H1 (cell line): ENCODE measurements around the gene GRIA2. TPM values are rescaled to one million over a fixed set of nuclear protein-coding genes. Genes with fewer than 3 reads are reported as not detected.

Experiments used
- CTCF ChIA-PET: fragments of 300-600 bp; sonication (Branson Sonifier 250); formaldehyde crosslinking; loops from one replicate; lab custom pipeline; 2021; ENCODE audit not compliant: partially characterized antibody; lab: Charles Lee
- POLR2A ChIA-PET: fragments of 300-600 bp; sonication (Branson Sonifier 250); formaldehyde crosslinking; loops from one replicate; lab custom pipeline; 2021; ENCODE audit warnings: inconsistent platforms; ENCODE audit not compliant: partially characterized antibody; lab: Charles Lee
- DNase-seq, 2 experiments: peaks; one replicate each; pipeline versions ENCODE4 v3.0.0 to v3.0.0-alpha.2; 2010 to 2022; ENCODE audit warnings: low spot score in 2 of 2, low read depth in 1 of 2, mixed read lengths in 1 of 2
- FAIRE-seq: peaks from 2 replicates; lab custom pipeline; 2011; peaks lifted over from hg19 to GRCh38; lab: Jason Lieb, UNC
- H2AFZ ChIP-seq: 2 replicates; pipeline ENCODE4 v1.8.1; 2012; ENCODE audit warnings: low read length, inconsistent platforms
- H2AK5ac ChIP-seq: 2 replicates; pipeline ENCODE4 v1.6.1; 2013; ENCODE audit warnings: low read depth, low read length
- H2BK120ac ChIP-seq: replicated peaks from 2 replicates; pipeline ENCODE3; 2013; ENCODE audit warnings: low read depth, low read length, inconsistent platforms
- H2BK12ac ChIP-seq: 2 replicates; pipeline ENCODE4 v1.6.1; 2013; ENCODE audit warnings: low read depth, low read length
- H2BK15ac ChIP-seq: 2 replicates; pipeline ENCODE4 v1.6.1; 2013; ENCODE audit warnings: low read length
- H2BK20ac ChIP-seq: 2 replicates; pipeline ENCODE4 v1.6.1; 2013; ENCODE audit warnings: low read length
- H2BK5ac ChIP-seq: 2 replicates; pipeline ENCODE4 v1.6.1; 2013; ENCODE audit warnings: low read depth, low read length
- H3K14ac ChIP-seq: 2 replicates; pipeline ENCODE4 v1.6.1; 2013; ENCODE audit warnings: inconsistent platforms; ENCODE audit not compliant: insufficient read length
- H3K18ac ChIP-seq: 2 replicates; pipeline ENCODE4 v1.6.1; 2013; ENCODE audit warnings: low read length; ENCODE audit errors: extremely low read depth
- H3K23ac ChIP-seq: 2 replicates; pipeline ENCODE4 v1.6.1; 2013; ENCODE audit warnings: inconsistent platforms; ENCODE audit not compliant: insufficient read length
- H3K23me2 ChIP-seq: 2 replicates; pipeline ENCODE4 v1.6.1; 2013; ENCODE audit warnings: low read depth, low read length
- H3K27ac ChIP-seq: 2 replicates; pipeline ENCODE4 v1.6.1; 2011; ENCODE audit warnings: low read depth, low read length, inconsistent platforms
- H3K27me3 ChIP-seq, 4 experiments: replicated peaks in 1 of 4; 1 replicate in 1 of 4; 2 replicates in 3 of 4; pipeline versions ENCODE4 v1.6.1 to v1.8.1; 2011 to 2013; ENCODE audit warnings: low read length in 3 of 4, mild to moderate bottlenecking in 3 of 4, inconsistent platforms in 2 of 4, mixed read lengths in 2 of 4, moderate library complexity in 1 of 4; ENCODE audit not compliant: control insufficient read depth in 3 of 4, insufficient read depth in 3 of 4; ENCODE audit errors: extremely low read depth in 1 of 4
- H3K36me3 ChIP-seq, 4 experiments: 2 replicates each; pipeline versions ENCODE4 v1.6.1 to v1.8.1; 2011 to 2013; ENCODE audit warnings: mild to moderate bottlenecking in 4 of 4, low read length in 3 of 4, moderate library complexity in 2 of 4, control low read depth in 1 of 4, inconsistent platforms in 1 of 4; ENCODE audit not compliant: insufficient read depth in 4 of 4, control insufficient read depth in 2 of 4
- H3K4ac ChIP-seq: replicated peaks from 2 replicates; pipeline ENCODE3; 2013; ENCODE audit warnings: low read length, low read depth, mixed read lengths, inconsistent platforms; ENCODE audit not compliant: insufficient read length
- H3K4me1 ChIP-seq, 4 experiments: replicated peaks in 1 of 4; 1 replicate in 1 of 4; 2 replicates in 3 of 4; pipeline versions ENCODE4 v1.6.1 to v1.8.1; 2011 to 2013; ENCODE audit warnings: low read length in 3 of 4, inconsistent platforms in 2 of 4, mixed read lengths in 1 of 4; ENCODE audit not compliant: insufficient read depth in 4 of 4, control insufficient read depth in 3 of 4
- H3K4me2 ChIP-seq, 2 experiments: 2 replicates each; pipeline versions ENCODE4 v1.6.1 to v1.8.1; 2011 to 2013; ENCODE audit warnings: low read depth in 2 of 2, low read length in 2 of 2, control low read depth in 1 of 2, inconsistent platforms in 1 of 2, mild to moderate bottlenecking in 1 of 2; ENCODE audit not compliant: insufficient read depth in 1 of 2
- H3K4me3 ChIP-seq, 4 experiments: fragments of 200-600, 300-600 bp in 1 of 4; sonication (generic), shearing (Covaris generic), sonication (Bioruptor Twin) in 1 of 4; 2 replicates each; pipeline versions ENCODE4 v1.5.1 to v1.8.1; 2011 to 2016; ENCODE audit warnings: low read length in 4 of 4, low read depth in 3 of 4, control low read depth in 2 of 4, inconsistent platforms in 2 of 4, mild to moderate bottlenecking in 2 of 4, mixed read lengths in 1 of 4, moderate library complexity in 1 of 4; ENCODE audit not compliant: insufficient read depth in 2 of 4; ENCODE audit errors: extremely low read depth in 1 of 4
- H3K56ac ChIP-seq: replicated peaks from 2 replicates; pipeline ENCODE3; 2013; ENCODE audit warnings: low read depth, mild to moderate bottlenecking, mixed read lengths, low read length, inconsistent platforms; ENCODE audit not compliant: insufficient read length
- H3K79me1 ChIP-seq: 2 replicates; pipeline ENCODE4 v1.6.1; 2013; ENCODE audit warnings: low read depth, low read length, control low read depth
- H3K79me2 ChIP-seq, 2 experiments: 2 replicates each; pipeline versions ENCODE4 v1.6.1 to v1.8.1; 2012 to 2013; ENCODE audit warnings: low read length in 2 of 2, mild to moderate bottlenecking in 2 of 2, inconsistent platforms in 1 of 2; ENCODE audit not compliant: insufficient read depth in 2 of 2, control insufficient read depth in 1 of 2
- H3K9ac ChIP-seq, 4 experiments: replicated peaks in 1 of 4; 1 replicate in 1 of 4; 2 replicates in 3 of 4; pipeline versions ENCODE4 v1.6.1 to v1.8.1; 2011 to 2013; ENCODE audit warnings: low read depth in 3 of 4, low read length in 3 of 4, control low read depth in 2 of 4, mild to moderate bottlenecking in 2 of 4, moderate library complexity in 2 of 4, inconsistent platforms in 1 of 4; ENCODE audit errors: extremely low read depth in 1 of 4
- H3K9me3 ChIP-seq, 2 experiments: 2 replicates each; pipeline versions ENCODE4 v1.6.1 to v1.8.1; 2012 to 2013; ENCODE audit warnings: mild to moderate bottlenecking in 2 of 2, moderate library complexity in 2 of 2, control low read depth in 1 of 2, inconsistent platforms in 1 of 2, low read depth in 1 of 2, low read length in 1 of 2, mixed read lengths in 1 of 2; ENCODE audit not compliant: insufficient read depth in 2 of 2
- H4K20me1 ChIP-seq, 2 experiments: replicated peaks in 1 of 2; 2 replicates each; pipeline versions ENCODE3 to v1.8.1; 2011 to 2013; ENCODE audit warnings: inconsistent platforms in 2 of 2, low read length in 2 of 2, mild to moderate bottlenecking in 1 of 2; ENCODE audit not compliant: insufficient read depth in 2 of 2, control insufficient read depth in 1 of 2
- H4K5ac ChIP-seq: 2 replicates; pipeline ENCODE4 v1.6.1; 2013; ENCODE audit warnings: low read length, low read depth, mixed read lengths, inconsistent platforms; ENCODE audit not compliant: insufficient read length
- H4K8ac ChIP-seq: 2 replicates; pipeline ENCODE4 v1.8.0; 2013; ENCODE audit warnings: mild to moderate bottlenecking, moderate library complexity, low read length, inconsistent platforms; ENCODE audit not compliant: insufficient read depth; ENCODE audit errors: extremely low read depth
- H4K91ac ChIP-seq: replicated peaks from 2 replicates; pipeline ENCODE3; 2013; ENCODE audit warnings: low read length, mixed read lengths, inconsistent platforms; ENCODE audit not compliant: insufficient read length
- CHD7 ChIP-seq: fragments of 300-600 bp; sonication (generic); IDR thresholded peaks from 2 replicates; pipeline ENCODE4 v1.7.1; 2012; ENCODE audit warnings: low read length, moderate library complexity, mild to moderate bottlenecking, inconsistent platforms; ENCODE audit not compliant: insufficient replicate concordance
- MAFK ChIP-seq: IDR thresholded peaks from 2 replicates; pipeline ENCODE4 v1.6.1; 2012; ENCODE audit warnings: low read depth, mild to moderate bottlenecking, improper control_type of control experiment, low read length
- polyA plus RNA-seq, 7 experiments: library from polyadenylated mRNA; depleted of rRNA in 3 of 7; stranded (reverse) in 5 of 7; unstranded in 2 of 7; fragments of >200 nt in 5 of 7; fragments of 200-250 nt in 2 of 7; gene quantifications; 1 replicate in 5 of 7; 2 replicates in 1 of 7; 4 replicates in 1 of 7; pipeline versions ENCODE4 v1.2.1 to v1.2.3, GENCODE V29; 2011 to 2013; ENCODE audit warnings: missing spikeins in 2 of 7, mixed read lengths in 2 of 7
- total RNA-seq: library from RNA; stranded (reverse); fragmentation: NEBNext Ultra II Directional; extraction: Animal tissue kit (Norgen Biotek cat#: 25700); gene quantifications from 2 replicates; pipeline ENCODE4 v1.2.1, GENCODE V29; 2021

GRIA2 gene
- total and polyA plus RNA-seq, 2 of the 8 experiments (the other 6 are each of a cell fraction or from before 2014, with no cell fraction given), result not detected

- no peak overlapping the region for H3K14ac ChIP-seq
- H3K79me1 ChIP-seq, result no peaks in the 10 kb centered on the region
- H3K27me3 ChIP-seq, result no peaks in the 10 kb centered on the region
- H2AK5ac ChIP-seq, result no peak overlapping the region
- no peak overlapping the region for H3K4me2 ChIP-seq
- no peaks in the 10 kb centered on the region; a peak in 2 of 4 replicates for H3K9me3 ChIP-seq
- H2BK120ac ChIP-seq, result no peak overlapping the region
- H3K56ac ChIP-seq, result no peak overlapping the region
- DNase-seq (no peak), FAIRE-seq (no peak)
- H3K79me2 ChIP-seq, result no peaks in the 10 kb centered on the region
- ChIA-PET POLR2A (no interaction called here), CTCF (no interaction called here)
- H3K36me3 ChIP-seq, result no peaks in the 10 kb centered on the region
- no peak overlapping the region for H2BK5ac ChIP-seq
- H3K27ac ChIP-seq, result no peak overlapping the region
- no peaks in the 10 kb centered on the region for H4K20me1 ChIP-seq
- no peak overlapping the region for H2BK20ac ChIP-seq
- H3K9ac ChIP-seq, result no peak overlapping the region
- H3K23ac ChIP-seq, result no peak overlapping the region
- no peak overlapping the region for H2BK15ac ChIP-seq
- no peak overlapping the region for H2AFZ ChIP-seq
- H4K5ac ChIP-seq, result no peak overlapping the region
- H3K18ac ChIP-seq, result no peak overlapping the region
- no peaks in the 10 kb centered on the region for H3K4me1 ChIP-seq
- no peaks in the 10 kb centered on the region for H3K23me2 ChIP-seq
- H3K4ac ChIP-seq, result no peak overlapping the region
- no peak overlapping the region for H4K8ac ChIP-seq
- no peak overlapping the region for H4K91ac ChIP-seq
- H2BK12ac ChIP-seq, result no peak overlapping the region
- no peak overlapping the region for H3K4me3 ChIP-seq
- TF ChIP-seq MAFK, result no peak
- TF ChIP-seq CHD7, result no peak
Observed at GRCh38 chr4:157405070-157405469, 184.5 kb downstream of the GRIA2 start.
